GM06990 (cell line): ENCODE data around the gene TAF4.

ENCODE experiments used
- DNase-seq: peaks from one replicate; pipeline ENCODE4 v3.0.0-alpha.2; 2011; ENCODE audit not compliant: insufficient read length; ENCODE audit errors: extremely low read depth
- H3K27me3 ChIP-seq: replicated peaks from 2 replicates; pipeline ENCODE4 v1.6.0; 2011; ENCODE audit warnings: low read length; ENCODE audit not compliant: control insufficient read depth, insufficient read depth
- H3K36me3 ChIP-seq: 2 replicates; pipeline ENCODE4 v1.5.1; 2011; ENCODE audit warnings: low read length; ENCODE audit not compliant: control insufficient read depth, insufficient read depth
- H3K4me3 ChIP-seq: replicated peaks from 2 replicates; pipeline ENCODE4 v1.5.1; 2011; ENCODE audit warnings: low read depth, mild to moderate bottlenecking, control low read depth, low read length
- CTCF ChIP-seq: IDR thresholded peaks from 2 replicates; pipeline ENCODE4 v1.5.1; 2011; ENCODE audit warnings: low read length, control low read depth, mild to moderate bottlenecking, inconsistent platforms; ENCODE audit not compliant: insufficient read depth, poor library complexity, severe bottlenecking

The TAF4 gene

GRCh38 chr20:61979090-61979489 is 86.6 kb downstream of the TAF4 start:
- H3K27me3 ChIP-seq: no peaks in the 10 kb centered on the region
- TF ChIP-seq CTCF: no peak
- no peak overlapping the region for H3K4me3 ChIP-seq
- peaks cover 12% of the 10 kb centered on the region for H3K36me3 ChIP-seq
- DNase-seq: no peak

GRCh38 chr20:61978491-61978890 is 87.2 kb downstream of the TAF4 start:
- Histone ChIP-seq H3K36me3 (peaks cover 13% of the 10 kb centered on the region), H3K27me3 (no peaks in the 10 kb centered on the region), H3K4me3 (no peak overlapping the region)

GRCh38 chr20:61977419-61977786 is 88.3 kb downstream of the TAF4 start:
- no peak for DNase-seq
- TF ChIP-seq CTCF: no peak
- Histone ChIP-seq H3K36me3 (peaks cover 13% of the 10 kb centered on the region), H3K4me3 (no peak overlapping the region), H3K27me3 (no peaks in the 10 kb centered on the region)

More at GRCh38 chr20:61978491-61978890, 87.2 kb downstream of the TAF4 start:
- DNase-seq: no peak
- no peak for TF ChIP-seq CTCF

- Histone ChIP-seq H3K36me3 (peaks cover 13% of the 10 kb centered on the region), H3K27me3 (no peaks in the 10 kb centered on the region), H3K4me3 (no peak overlapping the region)
- DNase-seq: no peak
- TF ChIP-seq CTCF: no peak
These were observed 88.8 kb downstream of the TAF4 start for GRCh38 chr20:61976644-61977418.

GRCh38 chr20:61976263-61976643 is 89.4 kb downstream of the TAF4 start:
- no peak for DNase-seq
- H3K4me3 ChIP-seq: no peak overlapping the region
- TF ChIP-seq CTCF: no peak
- peaks cover 13% of the 10 kb centered on the region for H3K36me3 ChIP-seq
- no peaks in the 10 kb centered on the region for H3K27me3 ChIP-seq
